GM12878 (cell line): ENCODE data around the gene SLC25A44. TPM values are rescaled to one million over a fixed set of nuclear protein-coding genes. Genes with fewer than 3 reads are reported as not detected.

ENCODE experiments used
- BMI1 ChIP-seq: fragments of 450-650 bp; IDR thresholded peaks from 2 replicates; pipeline ENCODE4 v1.6.1; 2016; ENCODE audit warnings: mild to moderate bottlenecking, moderate library complexity, borderline replicate concordance
- CBX3 ChIP-seq: fragments of 200-600 bp; sonication (generic); IDR thresholded peaks from 2 replicates; pipeline ENCODE4 v1.6.1; 2016; ENCODE audit warnings: low read depth, borderline replicate concordance
- CBX5 ChIP-seq: sonication (generic); IDR thresholded peaks from 2 replicates; pipeline ENCODE4 v1.6.1; 2016; ENCODE audit warnings: low read depth, moderate library complexity, mild to moderate bottlenecking, inconsistent platforms
- ESRRA ChIP-seq: IDR thresholded peaks from 2 replicates; pipeline ENCODE4 v1.6.1; 2012; ENCODE audit warnings: mild to moderate bottlenecking, low read length, improper control_type of control experiment
- GABPA ChIP-seq: IDR thresholded peaks from 2 replicates; pipeline ENCODE4 v1.6.1; 2014; ENCODE audit warnings: antibody characterized with exemption, low read depth, mild to moderate bottlenecking, inconsistent platforms
- IRF4 ChIP-seq: IDR thresholded peaks from 2 replicates; pipeline ENCODE4 v1.6.1; 2011; ENCODE audit warnings: low read depth, low read length
- MTA3 ChIP-seq: IDR thresholded peaks from 2 replicates; pipeline ENCODE4 v1.6.1; 2012; ENCODE audit warnings: low read length, inconsistent platforms, borderline replicate concordance
- RAD51 ChIP-seq: fragments of 450-650 bp; IDR thresholded peaks from 2 replicates; pipeline ENCODE4 v1.6.1; 2016; ENCODE audit warnings: moderate library complexity, mild to moderate bottlenecking, inconsistent platforms
- RB1 ChIP-seq: fragments of 450-650 bp; formaldehyde crosslinking; IDR thresholded peaks from 2 replicates; pipeline ENCODE4 v1.6.1; 2017; ENCODE audit warnings: mild to moderate bottlenecking, borderline replicate concordance
- SPI1 ChIP-seq: IDR thresholded peaks from 2 replicates; pipeline ENCODE4 v1.6.1; 2011; ENCODE audit warnings: low read depth, mild to moderate bottlenecking, low read length, moderate library complexity, borderline replicate concordance; ENCODE audit not compliant: insufficient read depth
- STAT3 ChIP-seq: IDR thresholded peaks from 2 replicates; pipeline ENCODE4 v1.6.1; 2011; ENCODE audit warnings: low read depth, low read length, improper control_type of control experiment
- polyA plus RNA-seq, 11 experiments: library from polyadenylated mRNA; depleted of rRNA in 4 of 11; unstranded in 6 of 11; stranded (reverse) in 5 of 11; fragments of >200 nt; fragmentation: Nextera tagmentation in 4 of 11; fragmentation: Illumina TruSeq in 1 of 11; extraction: Ambion mirVana in 4 of 11; extraction: Trizol in 1 of 11; gene quantifications; 1 replicate in 1 of 11; 2 replicates in 10 of 11; pipeline versions ENCODE4 v1.2.1 to v1.2.3, GENCODE V29; 2011 to 2016; ENCODE audit warnings: inconsistent platforms in 2 of 11, missing spikeins in 2 of 11, low read depth in 1 of 11
- total RNA-seq, 4 experiments: library from RNA; depleted of rRNA in 3 of 4; stranded (reverse); fragments of >200 nt in 3 of 4; fragmentation: Illumina TruSeq in 1 of 4; extraction: Trizol in 1 of 4; gene quantifications; 2 replicates each; pipeline versions ENCODE4 v1.2.1 to v1.2.3, GENCODE V29; 2013 to 2021
- TF ChIP-seq, protein P1 (sequence below): fragments of 450-650 bp; IDR thresholded peaks from 2 replicates; pipeline ENCODE4 v1.6.1; 2017; ENCODE audit warnings: low read depth, mild to moderate bottlenecking, moderate library complexity
- TF ChIP-seq, protein P2 (sequence below): fragments of 450-650 bp; formaldehyde crosslinking; IDR thresholded peaks from 2 replicates; pipeline ENCODE4 v1.4.0; 2022; ENCODE audit warnings: mild to moderate bottlenecking, moderate library complexity
- TF ChIP-seq, protein P3 (sequence below): fragments of 450-650 bp; IDR thresholded peaks from 2 replicates; pipeline ENCODE4 v1.6.1; 2016; ENCODE audit warnings: mild to moderate bottlenecking
- TF ChIP-seq, protein P4 (sequence below): IDR thresholded peaks from 2 replicates; pipeline ENCODE4 v1.6.1; 2011; ENCODE audit warnings: borderline replicate concordance, low read depth, mild to moderate bottlenecking, moderate library complexity, mixed read lengths, low read length; ENCODE audit not compliant: insufficient read depth; ENCODE audit errors: extremely low read length

SLC25A44 gene
- total and polyA plus RNA-seq, 10 of the 15 experiments (the other 5 are each of a cell fraction or from before 2014, with no cell fraction given) = 7.1 to 43.3 (median 30.4) TPM

DNA sequence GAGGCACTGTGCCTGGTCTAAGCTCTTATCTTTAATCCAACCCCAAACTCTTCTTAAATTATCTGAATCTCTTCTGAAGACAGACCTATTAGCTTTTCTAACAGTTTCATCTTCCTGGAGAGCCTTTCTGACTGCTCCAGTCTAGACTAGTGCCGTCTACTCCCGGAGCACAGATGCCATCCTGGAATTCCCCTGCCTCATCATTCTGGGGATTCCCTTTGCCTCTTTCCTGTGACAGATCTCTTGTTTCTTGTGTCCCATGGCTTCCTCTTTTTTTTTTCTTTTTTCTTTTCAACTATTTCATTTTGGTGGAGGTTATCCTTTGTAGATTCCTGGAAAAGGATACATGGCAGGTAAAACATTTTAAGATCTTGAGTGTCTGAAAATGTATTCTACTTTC, 28.8 kb upstream of the SLC25A44 start (continued):
- TF ChIP-seq, protein P1, sequence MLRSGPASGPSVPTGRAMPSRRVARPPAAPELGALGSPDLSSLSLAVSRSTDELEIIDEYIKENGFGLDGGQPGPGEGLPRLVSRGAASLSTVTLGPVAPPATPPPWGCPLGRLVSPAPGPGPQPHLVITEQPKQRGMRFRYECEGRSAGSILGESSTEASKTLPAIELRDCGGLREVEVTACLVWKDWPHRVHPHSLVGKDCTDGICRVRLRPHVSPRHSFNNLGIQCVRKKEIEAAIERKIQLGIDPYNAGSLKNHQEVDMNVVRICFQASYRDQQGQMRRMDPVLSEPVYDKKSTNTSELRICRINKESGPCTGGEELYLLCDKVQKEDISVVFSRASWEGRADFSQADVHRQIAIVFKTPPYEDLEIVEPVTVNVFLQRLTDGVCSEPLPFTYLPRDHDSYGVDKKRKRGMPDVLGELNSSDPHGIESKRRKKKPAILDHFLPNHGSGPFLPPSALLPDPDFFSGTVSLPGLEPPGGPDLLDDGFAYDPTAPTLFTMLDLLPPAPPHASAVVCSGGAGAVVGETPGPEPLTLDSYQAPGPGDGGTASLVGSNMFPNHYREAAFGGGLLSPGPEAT = peak; percentile 69; the same call in 1 of the 2 replicates
- TF ChIP-seq, protein P2, sequence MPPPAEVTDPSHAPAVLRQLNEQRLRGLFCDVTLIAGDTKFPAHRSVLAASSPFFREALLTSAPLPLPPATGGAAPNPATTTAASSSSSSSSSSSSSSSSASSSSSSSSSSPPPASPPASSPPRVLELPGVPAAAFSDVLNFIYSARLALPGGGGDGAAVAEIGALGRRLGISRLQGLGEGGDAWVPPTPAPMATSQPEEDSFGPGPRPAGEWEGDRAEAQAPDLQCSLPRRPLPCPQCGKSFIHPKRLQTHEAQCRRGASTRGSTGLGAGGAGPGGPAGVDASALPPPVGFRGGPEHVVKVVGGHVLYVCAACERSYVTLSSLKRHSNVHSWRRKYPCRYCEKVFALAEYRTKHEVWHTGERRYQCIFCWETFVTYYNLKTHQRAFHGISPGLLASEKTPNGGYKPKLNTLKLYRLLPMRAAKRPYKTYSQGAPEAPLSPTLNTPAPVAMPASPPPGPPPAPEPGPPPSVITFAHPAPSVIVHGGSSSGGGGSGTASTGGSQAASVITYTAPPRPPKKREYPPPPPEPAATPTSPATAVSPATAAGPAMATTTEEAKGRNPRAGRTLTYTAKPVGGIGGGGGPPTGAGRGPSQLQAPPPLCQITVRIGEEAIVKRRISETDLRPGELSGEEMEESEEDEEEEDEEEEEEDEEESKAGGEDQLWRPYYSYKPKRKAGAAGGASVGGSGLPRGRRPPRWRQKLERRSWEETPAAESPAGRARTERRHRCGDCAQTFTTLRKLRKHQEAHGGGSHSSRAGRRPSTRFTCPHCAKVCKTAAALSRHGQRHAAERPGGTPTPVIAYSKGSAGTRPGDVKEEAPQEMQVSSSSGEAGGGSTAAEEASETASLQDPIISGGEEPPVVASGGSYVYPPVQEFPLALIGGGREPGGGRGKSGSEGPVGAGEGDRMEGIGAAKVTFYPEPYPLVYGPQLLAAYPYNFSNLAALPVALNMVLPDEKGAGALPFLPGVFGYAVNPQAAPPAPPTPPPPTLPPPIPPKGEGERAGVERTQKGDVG (CRISPR knock-in tag) = no peak
- TF ChIP-seq, protein P3, sequence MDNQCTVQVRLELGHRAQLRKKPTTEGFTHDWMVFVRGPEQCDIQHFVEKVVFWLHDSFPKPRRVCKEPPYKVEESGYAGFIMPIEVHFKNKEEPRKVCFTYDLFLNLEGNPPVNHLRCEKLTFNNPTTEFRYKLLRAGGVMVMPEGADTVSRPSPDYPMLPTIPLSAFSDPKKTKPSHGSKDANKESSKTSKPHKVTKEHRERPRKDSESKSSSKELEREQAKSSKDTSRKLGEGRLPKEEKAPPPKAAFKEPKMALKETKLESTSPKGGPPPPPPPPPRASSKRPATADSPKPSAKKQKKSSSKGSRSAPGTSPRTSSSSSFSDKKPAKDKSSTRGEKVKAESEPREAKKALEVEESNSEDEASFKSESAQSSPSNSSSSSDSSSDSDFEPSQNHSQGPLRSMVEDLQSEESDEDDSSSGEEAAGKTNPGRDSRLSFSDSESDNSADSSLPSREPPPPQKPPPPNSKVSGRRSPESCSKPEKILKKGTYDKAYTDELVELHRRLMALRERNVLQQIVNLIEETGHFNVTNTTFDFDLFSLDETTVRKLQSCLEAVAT = 0 out of 2 replicates have a peak, but pooled peaks have one; percentile 23
- TF ChIP-seq SPI1 = peak; percentile 63; the same call in 1 of the 2 replicates
- TF ChIP-seq, protein P4, sequence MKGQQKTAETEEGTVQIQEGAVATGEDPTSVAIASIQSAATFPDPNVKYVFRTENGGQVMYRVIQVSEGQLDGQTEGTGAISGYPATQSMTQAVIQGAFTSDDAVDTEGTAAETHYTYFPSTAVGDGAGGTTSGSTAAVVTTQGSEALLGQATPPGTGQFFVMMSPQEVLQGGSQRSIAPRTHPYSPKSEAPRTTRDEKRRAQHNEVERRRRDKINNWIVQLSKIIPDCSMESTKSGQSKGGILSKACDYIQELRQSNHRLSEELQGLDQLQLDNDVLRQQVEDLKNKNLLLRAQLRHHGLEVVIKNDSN = no peak
- TF ChIP-seq MTA3 = no peak
- no peak for TF ChIP-seq RAD51
- no peak for TF ChIP-seq CBX3
- TF ChIP-seq CBX5 = no peak
- TF ChIP-seq STAT3 = no peak
- no peak for TF ChIP-seq IRF4
- TF ChIP-seq BMI1 = no peak
- TF ChIP-seq RB1 = no peak
- TF ChIP-seq GABPA = no peak
- TF ChIP-seq ESRRA = no peak
